ENCODE data around the gene SUN5.

SUN5 gene

DNA sequence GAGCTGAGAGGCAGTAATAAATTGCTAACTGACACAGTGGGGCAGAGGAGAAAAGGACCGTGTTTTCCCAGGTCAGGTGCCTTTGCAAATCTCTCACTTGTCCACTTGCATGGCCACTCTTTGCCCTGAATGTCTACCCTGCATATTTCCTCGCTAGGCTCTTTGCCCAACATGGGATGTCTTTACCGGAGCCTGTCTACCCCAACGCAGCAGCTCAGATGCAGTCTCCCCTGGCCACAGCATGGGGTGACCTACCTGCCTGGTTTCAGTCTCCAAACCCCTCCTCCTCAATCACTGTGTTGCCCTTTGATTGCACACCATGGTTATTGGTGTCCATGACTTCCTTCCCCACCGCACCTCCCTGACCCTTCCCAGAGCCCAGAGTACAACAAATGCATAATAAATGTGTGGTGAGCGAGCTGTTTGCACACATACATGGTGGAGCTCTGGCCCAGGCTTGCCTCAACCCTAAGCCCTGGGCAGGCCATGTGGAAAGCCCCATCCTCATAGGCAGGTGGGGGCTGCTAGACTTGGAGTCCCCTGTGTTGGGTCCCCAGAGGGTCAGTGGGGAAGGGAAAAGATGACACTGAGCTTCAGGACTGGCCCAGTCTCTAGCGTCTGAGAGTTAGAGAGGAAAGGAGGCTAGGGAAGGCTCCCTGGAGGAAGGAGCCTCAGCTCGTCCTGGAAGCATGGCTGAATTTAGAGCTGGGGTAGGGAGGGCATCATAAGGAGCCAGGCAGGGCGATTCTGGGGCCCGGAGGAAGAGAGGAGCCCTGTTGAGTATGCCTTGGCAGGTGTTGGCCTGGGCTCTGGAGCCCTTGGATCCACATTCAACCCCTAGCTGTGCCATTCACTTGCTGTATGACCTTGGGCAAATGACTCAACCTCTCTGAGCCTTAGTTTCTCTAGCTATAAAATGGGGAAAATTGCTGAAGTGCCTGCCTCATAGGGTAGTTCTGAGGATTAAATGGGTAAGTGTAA, 22.8 kb upstream of the SUN5 start:
- DNase-seq: no peak

DNA sequence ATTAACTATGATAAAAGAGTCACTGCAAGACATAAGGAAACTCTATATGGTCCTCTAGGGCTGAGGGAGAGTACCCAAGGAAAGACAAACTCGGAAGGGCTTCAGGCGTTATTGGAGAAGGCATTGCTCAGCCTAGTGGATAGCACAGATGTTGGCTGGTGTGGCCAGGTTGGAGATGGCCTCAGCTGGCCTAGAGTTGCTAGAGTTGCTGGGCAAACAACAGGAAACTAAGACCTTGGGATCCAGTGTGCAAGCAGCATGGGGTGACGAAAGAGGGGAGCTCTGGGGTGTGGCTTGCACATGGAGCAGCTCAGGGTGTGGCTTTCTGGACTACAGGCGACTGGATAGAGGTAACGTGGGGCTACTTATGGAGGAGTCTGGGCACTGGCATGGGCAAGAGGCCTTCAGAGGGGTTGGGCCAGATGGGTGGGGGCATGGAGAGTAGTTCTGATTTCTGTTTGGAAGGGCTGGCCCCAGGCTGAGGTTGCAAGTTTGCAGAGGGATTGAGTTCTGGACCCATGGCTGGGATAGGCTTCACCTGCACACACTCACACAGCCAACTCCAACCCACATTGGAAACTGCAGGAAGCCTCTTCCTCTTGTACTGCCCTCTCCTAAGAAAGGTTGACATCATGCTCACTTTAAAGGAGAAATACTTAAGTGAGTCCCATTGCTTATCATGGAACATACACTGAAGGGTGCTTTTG, 22.0 kb upstream of the SUN5 start:
- no peak for DNase-seq

DNA sequence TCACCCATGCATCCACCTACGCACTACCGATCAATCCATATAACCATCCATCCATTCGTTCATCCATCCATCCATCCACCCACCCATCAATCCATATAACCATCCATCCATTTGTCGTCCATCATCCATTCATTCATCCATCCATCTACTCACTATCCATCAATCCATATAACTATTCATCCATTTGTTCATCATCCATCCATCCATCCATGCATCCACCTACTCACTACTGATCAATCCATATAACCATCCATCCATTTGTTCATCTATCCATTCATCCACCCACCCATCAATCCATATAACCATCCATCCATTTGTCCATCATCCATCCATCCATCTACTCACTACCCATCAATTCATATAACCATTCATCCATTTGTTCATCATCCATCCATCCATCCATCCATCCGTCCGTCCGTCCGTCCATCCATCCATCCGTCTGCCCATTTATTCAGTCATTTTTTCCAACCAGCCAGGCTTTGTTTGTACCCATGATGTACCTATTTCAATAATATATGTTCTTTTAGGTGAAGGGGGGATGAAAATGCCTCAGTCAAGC, 21.2 kb upstream of the SUN5 start:
- DNase-seq: no peak

DNA sequence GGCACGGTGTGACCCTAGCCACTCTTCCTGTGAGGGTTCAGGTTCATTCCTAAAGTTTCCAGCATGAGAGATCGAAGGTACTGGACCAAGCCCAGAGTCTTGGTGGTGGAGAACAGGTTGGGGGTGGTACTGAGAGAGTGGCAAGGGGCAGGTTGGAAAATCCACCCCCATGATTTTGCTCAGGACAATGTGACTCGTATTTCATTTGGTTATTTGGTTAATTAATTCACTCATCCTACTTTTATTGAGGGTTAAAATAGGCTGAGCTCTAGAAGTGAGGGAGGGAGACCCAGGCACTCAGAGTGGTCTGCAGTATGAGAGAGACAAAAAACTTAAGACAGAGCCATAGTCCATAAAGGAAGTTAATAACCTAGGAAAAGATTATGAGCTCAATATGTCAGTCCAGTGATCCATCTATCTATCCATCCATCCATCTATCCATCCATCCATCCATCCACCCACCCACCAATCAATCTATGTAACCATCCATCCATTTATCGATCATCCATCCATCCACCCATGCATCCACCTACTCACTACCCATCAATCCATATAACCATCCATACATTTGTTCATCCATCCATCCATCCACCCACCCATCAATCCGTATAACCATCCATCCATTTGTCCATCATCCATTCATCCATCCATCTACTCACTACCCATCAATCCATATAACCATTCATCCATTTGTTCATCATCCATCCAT, 20.5 kb upstream of the SUN5 start:
- DNase-seq: no peak

DNA sequence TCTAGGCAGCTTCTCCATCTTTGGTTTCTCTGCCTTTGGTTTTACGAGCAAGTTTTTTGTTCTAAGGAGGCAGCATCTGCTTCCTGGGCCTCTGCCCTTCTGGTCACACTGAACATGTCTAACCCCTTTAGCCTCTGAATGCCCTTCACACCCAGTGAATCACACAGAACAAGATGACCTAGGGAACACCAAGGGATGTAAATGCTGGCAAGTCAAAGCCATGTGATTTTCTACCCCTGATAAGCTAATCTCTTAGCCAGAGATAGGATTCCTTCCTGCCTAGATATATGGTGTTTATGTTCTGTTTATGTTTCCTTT, 20.0 kb upstream of the SUN5 start:
- no peak for DNase-seq

DNA sequence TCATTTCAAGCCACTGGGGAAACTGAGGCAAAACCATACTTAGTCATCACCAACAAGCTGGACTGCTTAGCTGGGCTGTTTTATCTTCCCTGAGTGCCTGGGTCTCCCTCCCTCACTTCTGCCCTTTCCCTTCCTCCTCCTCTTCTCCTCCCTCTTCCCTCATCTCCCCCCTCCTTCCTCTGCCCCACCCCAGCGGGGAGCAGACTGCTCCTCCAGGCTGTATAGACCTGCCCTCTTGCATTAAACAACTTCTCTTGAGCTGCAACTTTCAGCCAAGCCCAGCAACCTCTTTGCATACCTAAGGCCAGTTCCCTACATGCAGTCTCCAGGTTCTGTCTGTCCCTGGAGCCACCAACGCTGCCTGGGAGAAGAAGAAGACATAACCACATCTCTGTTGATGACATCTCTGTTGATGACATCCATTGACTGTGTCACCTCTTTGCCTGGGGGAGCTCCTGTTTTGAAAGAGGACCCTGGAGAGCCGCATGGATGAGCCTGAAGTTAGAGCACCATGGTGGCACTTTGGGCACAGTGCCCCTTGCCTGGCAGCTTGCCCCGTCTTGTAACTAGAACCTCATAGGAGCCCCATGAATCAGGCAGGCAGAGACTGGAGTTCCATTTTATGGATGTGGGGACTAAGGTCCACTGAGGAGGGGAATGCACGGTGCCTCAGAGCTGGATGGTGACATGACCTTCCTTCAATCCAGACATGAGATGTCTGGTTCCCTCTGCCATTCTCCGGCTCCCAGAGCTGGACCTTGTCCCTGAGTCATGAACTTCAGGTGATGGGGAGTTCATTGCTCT, 19.4 kb upstream of the SUN5 start:
- no peak for DNase-seq

DNA sequence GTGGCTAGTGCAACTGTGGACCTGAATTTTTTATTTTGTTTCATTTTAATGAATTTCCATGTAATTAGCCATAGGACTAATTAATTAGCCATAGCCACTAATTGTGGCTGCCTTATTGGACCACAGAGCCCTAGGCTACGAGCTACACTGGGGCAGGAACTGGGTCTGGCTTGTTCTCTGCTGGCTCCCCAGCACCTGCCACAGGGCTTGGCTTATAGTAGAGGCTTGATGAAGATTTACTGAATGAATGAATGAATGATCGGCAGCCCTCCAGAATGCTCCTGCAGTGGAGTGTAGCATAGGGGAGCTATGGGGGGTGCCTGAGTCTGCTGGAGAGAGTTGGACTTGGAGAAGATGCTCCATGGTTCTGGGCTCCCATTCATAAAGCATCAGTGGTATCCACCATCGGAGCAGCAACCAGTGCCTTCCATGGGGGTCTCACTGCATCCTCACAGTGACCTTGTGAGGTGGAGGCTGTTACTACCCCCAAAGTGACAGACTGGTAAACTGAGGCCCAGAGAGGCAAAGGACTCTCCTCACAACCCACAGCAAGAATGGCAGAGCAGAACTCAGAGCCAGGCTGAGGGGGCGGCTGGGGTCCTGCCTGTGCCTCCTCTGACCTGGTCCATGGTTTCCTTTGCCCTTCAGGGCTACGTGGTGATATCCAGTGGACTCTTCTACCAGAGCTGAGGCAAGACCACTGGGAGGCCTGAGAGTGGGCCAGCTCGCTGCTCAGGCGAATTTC, 18.6 kb upstream of the SUN5 start:
- no peak for DNase-seq

DNA sequence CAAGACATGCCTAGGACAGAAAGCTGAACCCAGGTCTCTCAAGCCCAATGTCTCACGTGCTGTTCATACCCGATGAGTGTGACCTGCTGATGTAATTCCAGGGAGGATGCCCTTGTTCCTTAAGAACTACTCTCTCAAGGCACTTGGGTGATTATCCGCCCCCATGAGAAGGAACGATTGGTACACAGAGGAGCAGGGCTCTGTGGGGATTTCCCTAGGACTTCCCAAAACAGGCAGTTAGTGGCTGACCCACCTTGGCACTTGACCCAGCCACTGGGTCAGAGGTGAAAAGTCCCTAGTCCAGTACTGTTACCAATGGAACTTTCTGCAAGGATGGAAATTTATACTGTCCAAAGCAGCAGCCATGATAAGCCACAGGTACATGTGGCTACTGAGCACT, 18.1 kb upstream of the SUN5 start:
- no peak for DNase-seq

DNA sequence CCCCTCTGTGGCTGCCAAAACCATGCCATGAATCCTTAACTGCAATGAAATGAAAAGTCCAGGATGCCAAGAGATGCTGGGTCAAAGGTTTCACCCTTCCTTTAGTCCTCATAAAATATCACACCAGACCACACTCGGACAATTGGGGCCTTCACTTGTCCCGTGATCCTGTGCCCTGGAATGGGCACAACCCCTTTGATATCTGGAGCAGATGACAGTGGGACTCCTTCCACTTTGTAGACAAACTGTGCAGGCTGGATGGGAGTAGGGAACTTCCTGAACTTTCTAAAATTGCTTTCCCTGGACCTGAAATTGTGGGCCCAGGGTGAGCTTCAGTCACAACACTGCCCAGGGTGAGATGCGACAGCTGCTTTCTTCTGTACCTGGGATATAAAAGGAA, 17.6 kb upstream of the SUN5 start:
- no peak for DNase-seq

DNA sequence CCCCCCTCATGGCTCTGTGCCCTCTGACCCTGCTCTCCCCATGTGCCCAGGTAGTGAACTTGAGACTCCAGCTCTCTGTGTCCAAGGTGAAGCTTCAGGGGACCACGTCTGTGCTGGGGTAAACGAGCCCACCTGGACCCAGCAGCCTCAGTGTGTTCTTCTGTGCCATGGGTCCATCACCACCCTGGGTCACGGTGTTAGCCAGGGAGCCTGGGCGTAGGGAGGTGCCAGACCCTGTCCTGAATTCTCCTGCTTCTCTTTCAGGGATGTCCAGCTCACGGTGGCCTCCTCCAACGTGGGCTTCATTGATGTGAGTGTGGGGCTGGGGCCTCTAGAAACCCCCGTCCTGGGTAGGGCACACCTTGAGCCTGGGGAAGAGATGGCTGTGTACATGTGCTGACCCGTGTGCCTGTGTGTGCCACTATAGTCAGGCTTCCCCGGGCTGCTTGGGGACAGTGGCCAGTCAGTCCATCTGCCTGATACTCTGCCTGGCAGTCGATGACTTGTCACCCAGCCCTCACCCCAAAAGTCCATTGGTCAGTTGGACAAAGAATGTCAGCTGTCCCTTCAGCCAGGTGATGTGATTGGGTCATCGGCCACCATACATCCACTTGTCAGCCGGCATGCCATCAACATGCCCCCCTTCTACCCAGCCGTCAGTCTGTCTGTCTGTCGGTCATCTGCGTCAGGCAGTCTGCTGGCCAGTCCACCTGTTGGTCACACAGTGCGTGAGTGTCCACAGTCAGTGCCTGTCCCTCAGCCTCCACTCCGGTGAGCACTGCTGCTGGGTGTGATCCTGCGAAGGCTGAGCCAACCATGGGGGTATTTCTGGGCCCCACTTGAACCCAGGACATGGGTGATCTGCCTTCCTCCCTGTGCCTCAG, 16.3 kb upstream of the SUN5 start:
- DNase-seq: no peak

DNA sequence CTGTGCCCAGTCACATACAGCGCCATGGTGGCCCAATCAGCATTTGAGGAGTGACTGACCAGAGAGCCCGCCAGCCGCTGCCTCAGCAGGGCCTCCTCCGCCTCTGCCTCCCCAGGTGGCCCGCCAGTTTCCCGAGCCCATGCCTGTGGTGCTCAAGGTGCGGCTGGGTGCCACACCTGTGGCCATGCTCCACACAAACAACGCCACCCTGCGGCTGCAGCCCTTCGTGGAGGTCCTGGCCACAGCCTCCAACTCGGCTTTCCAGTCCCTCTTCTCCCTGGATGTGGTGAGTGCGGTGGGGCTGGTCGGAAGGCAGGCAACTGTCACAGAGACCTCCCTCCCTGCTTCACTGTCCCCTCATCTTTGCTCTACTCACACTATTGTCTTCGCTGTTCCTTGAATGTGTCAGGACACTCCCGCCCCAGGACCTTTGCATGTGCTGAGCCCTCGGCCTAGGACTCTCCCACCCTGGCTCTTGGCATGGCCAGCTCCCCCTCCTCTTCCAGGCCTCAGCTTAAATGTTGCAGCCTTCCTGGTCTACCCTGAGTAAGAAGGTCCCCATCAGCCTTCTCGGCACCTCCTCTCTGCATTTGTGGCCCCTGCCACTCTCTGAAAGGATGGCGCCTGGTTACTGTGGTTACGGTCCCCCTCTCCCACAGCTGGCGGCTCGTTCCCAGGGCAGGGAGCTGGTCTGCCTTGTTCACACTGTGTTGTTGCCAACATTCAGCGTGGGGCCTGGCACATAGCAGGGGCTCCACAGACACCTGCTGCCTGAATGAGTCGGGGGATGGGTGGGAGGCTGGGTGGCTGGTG, 15.4 kb upstream of the SUN5 start:
- DNase-seq: no peak

DNA sequence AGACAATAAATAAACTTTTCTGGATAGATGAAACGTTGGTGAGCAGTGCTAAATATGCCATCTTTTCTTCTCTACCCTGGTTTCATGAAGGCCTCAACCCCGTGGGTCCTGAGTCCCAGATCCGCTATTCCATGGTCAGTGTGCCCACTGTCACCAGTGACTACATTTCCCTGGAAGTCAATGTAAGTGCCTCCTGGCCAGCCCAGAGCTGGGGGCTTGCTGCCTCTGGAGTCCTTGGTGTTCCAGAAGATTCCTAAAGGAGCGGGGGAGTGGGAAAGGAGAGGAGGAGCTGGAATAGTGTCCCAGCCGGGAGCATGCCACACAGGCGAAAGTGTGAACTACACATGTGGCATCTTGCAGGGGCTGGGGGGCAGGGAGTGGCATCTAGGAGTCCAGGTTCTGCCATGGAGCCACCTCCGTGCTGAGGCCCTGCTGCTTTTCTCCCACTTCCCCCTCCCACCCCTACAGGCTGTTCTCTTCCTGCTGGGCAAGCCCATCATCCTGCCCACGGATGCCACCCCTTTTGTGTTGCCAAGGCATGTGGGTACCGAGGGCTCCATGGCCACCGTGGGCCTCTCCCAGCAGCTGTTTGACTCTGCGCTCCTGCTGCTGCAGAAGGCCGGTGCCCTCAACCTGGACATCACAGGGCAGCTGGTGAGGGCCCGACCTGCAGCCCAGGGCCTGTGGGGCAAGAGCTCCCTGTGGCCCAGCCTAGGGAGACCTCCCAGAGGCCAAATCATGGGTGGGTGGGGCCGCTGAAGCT, 14.1 kb upstream of the SUN5 start:
- no peak for DNase-seq

DNA sequence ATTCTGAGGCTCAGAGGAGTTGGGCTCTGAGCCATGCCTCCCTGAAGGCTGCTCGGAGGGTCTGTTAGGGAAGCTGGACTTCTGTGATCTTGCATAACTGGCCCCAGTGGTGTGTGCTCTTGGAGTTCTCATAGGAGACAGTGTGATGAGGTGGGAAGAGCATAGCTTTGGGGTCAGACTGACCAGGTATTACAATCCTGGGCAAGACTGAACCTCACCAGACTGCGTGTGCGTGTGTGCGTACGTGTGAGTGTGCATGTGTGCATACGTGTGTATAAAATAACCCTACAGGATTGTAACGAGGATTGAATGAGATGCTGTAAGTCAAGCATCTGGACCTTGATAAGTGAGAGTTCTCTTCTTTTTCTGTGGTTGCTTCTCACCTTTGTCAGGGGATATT, 13.3 kb upstream of the SUN5 start:
- no peak for DNase-seq

DNA sequence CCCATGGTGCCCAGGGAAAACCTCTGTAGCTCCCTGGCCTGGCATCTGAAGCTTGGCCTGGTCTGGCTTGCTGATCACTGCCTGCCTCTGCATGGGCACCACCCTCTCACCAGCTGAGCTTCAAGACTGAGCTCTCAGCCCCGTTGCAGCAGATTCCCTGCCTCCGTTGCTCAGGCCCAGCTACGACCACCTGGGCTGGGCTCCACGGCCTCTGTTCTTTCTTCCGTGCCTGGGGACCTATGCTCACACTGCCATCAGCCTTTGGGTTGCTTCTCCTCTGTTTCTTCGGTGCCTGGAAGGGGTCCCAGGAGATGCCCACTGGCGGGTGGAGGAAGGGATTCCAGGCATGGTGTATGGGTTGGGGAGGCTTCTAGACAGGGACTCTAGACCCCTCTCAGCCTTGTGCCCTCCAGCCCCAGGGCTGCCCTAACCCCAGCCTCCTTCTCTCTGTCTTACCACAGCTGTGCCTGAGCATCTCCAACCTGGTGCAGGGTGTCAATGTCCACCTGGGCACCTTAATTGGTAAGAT, 12.4 kb upstream of the SUN5 start:
- DNase-seq: no peak

DNA sequence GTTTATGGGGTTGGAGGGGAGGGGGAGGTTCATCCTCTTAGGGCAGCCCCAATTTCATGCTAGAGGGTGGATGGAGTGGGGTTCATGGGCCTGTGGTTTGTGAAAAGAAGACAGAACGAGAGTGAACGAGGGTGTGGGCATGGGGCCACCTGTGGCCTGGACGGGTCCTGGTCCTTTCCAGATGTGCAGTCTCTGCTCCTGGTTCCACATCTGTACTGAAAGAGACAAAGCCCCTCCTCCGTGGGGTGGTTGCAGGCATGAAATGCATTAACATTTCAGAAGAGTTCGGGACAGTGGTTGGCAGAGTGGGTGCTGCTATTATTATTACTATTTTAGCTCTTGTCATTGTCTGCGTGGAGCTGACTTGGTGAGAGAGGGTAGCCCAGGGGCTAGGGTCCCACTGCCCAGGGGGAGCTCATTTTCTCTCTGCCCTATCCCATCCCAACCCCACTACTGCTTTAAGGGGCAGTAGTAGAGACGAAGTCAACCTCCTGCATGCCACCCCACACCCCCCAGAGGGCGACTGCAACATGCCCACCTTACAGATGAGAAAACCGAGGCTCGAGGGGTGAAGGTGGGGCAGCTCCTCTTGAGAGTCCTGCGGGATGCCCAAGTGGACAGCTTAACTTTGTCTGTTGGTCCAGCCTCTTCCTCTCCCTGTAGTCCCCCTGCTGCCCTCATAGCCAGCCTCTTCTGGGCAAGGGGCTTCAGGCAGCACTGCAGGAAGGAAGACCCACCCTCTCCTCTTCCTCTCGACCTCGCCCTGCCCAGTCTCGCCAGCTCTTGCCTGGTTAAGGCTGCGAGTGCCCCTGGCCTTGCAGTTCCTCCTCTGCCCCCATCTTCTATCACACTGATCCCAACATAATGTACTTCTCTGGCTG, 11.7 kb upstream of the SUN5 start:
- DNase-seq: no peak

DNA sequence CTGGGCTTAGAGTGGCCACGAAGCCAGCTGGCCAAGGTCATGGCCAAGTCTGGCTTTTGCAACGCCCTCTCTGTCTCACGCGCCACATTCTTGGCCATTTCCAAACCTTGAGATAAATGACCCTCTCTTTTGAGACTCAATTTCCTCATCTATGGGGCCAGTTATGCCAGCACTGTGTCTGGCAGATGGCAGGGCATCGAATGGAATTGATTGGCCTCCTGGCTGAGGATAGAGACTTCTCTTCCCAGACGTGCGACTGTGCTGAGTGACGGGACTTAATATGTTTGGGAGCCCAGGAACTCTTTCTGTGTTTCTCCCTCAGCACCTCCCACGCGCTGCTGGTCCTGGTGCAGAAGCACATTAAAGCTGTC, 10.9 kb upstream of the SUN5 start:
- DNase-seq: no peak

Data from right kidney (tissue), 1 donor.